Astrocyte (in vitro differentiated cells and primary cell): Measurements from ENCODE around the gene JAKMIP1.

ENCODE experiments used
- EZH2 ChIP-seq: IDR thresholded peaks from 2 replicates; pipeline ENCODE4 v1.6.1; 2012; ENCODE audit warnings: mild to moderate bottlenecking, low read length, inconsistent platforms; ENCODE audit not compliant: insufficient read depth
- TF ChIP-seq, protein P1 (sequence below): IDR thresholded peaks from 2 replicates; pipeline ENCODE4 v1.5.1; 2011; ENCODE audit warnings: low read depth, mild to moderate bottlenecking, inconsistent platforms, low read length, moderate library complexity; ENCODE audit not compliant: insufficient read depth

DNA sequence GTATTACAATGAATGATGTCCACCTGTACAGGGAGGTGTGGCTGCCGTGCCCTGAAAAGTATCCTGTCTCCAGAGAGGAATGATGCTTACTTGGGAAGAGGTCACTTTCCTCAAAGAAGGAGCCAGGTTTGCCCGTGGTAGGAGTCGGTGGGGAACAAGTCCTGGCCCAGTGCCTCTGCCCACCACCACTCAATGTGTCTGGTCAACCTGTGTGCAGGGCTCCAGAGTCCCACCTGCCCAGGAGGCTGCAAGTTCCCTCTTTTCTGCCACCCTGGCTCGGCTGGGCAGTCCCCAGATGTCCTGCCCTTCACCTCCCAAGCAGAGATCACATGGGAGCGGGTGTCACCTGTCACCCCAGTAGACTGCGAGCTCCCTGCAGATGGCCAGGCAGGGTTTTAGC is 106.7 kb downstream of the JAKMIP1 start:
- TF ChIP-seq, protein P1, sequence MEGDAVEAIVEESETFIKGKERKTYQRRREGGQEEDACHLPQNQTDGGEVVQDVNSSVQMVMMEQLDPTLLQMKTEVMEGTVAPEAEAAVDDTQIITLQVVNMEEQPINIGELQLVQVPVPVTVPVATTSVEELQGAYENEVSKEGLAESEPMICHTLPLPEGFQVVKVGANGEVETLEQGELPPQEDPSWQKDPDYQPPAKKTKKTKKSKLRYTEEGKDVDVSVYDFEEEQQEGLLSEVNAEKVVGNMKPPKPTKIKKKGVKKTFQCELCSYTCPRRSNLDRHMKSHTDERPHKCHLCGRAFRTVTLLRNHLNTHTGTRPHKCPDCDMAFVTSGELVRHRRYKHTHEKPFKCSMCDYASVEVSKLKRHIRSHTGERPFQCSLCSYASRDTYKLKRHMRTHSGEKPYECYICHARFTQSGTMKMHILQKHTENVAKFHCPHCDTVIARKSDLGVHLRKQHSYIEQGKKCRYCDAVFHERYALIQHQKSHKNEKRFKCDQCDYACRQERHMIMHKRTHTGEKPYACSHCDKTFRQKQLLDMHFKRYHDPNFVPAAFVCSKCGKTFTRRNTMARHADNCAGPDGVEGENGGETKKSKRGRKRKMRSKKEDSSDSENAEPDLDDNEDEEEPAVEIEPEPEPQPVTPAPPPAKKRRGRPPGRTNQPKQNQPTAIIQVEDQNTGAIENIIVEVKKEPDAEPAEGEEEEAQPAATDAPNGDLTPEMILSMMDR, result no peak
- no peak for TF ChIP-seq EZH2
